ENCODE measurements around the gene CYP26A1. TPM values are rescaled to one million over a fixed set of nuclear protein-coding genes. Genes with fewer than 3 reads are reported as not detected.

Gene CYP26A1
- total and polyA plus RNA-seq, 2 experiments from 2014 or later = 1.2 to 1.8 TPM

GRCh38 chr10:93113042-93113441 lies 39.3 kb downstream of the CYP26A1 start:
- Histone ChIP-seq H3K36me3 (ENCODE audit: insufficient read depth) (no peaks in the 10 kb centered on the region; the same call in 1 of the 2 replicates), H2AFZ (no peak overlapping the region), H3K79me2 (replicated peaks; ENCODE audit: insufficient read depth) (no peaks in the 10 kb centered on the region), H4K20me1 (replicated peaks; ENCODE audit: insufficient read depth) (no peaks in the 10 kb centered on the region), H3K4me2 (no peak overlapping the region), H3K27ac (ENCODE audit: low read depth) (no peak overlapping the region), H3K9me2 (ENCODE audit: insufficient read depth) (no peaks in the 10 kb centered on the region), H3K4me3 (no peak overlapping the region), H3K4me1 (ENCODE audit: insufficient read depth) (no peaks in the 10 kb centered on the region), H3K27me3 (ENCODE audit: insufficient read depth) (no peaks in the 10 kb centered on the region), H3F3A (replicated peaks; ENCODE audit: low read depth) (0 out of 2 replicates have a peak, but pooled peaks cover 2% of the 10 kb centered on the region)
- TF ChIP-seq ZNF462 (CRISPR knock-in tag; IDR thresholded peaks at IDR 0.05) = no peak
- no peak for TF ChIP-seq REST (IDR thresholded peaks at IDR 0.05; ENCODE audit: unreplicated experiment)
- TF ChIP-seq ETS1 (IDR thresholded peaks at IDR 0.05) = no peak
- no peak for TF ChIP-seq EZH2 (IDR thresholded peaks at IDR 0.05; ENCODE audit: low read depth, unreplicated experiment)
- TF ChIP-seq STAT1 (IDR thresholded peaks at IDR 0.05; ENCODE audit: unreplicated experiment) = no peak
- TF ChIP-seq JUNB (IDR thresholded peaks at IDR 0.05; ENCODE audit: unreplicated experiment) = no peak
- TF ChIP-seq EZH2phosphoT487 (IDR thresholded peaks at IDR 0.05; ENCODE audit: unreplicated experiment) = no peak
- no peak for TF ChIP-seq POLR2AphosphoS5 (IDR thresholded peaks at IDR 0.05; ENCODE audit: low read depth)
- TF ChIP-seq ZNF331 (CRISPR knock-in tag; IDR thresholded peaks at IDR 0.05; ENCODE audit: low read depth) = no peak
- TF ChIP-seq CREB1 (CRISPR knock-in tag; IDR thresholded peaks at IDR 0.05; ENCODE audit: low read depth) = no peak
- DNase-seq (ENCODE audit: low spot score) (no peak), ATAC-seq (no peak)
- H3K9me3 Mint-ChIP-seq = peaks cover 2% of the 10 kb centered on the region; the same call in 1 of the 3 replicates
- H3K4me1 Mint-ChIP-seq = peaks cover 13% of the 10 kb centered on the region
- peaks cover 9% of the 10 kb centered on the region for H3K27me3 Mint-ChIP-seq (ENCODE audit: insufficient read depth, low read depth, poor library complexity)
- peaks cover 4% of the 10 kb centered on the region; the same call in 2 of the 3 replicates for H3K36me3 Mint-ChIP-seq (ENCODE audit: low read depth)
- no peak overlapping the region for H3K4me3 Mint-ChIP-seq
- H3K27ac Mint-ChIP-seq = no peak overlapping the region

Measured in GM23338 (cell line).